Retina (tissue), 1 donor: ENCODE data around the gene MRPL38.

ENCODE experiments used
- DNase-seq: peaks from one replicate; pipeline ENCODE4 v3.0.0-alpha.2; 2016

Gene MRPL38

DNA sequence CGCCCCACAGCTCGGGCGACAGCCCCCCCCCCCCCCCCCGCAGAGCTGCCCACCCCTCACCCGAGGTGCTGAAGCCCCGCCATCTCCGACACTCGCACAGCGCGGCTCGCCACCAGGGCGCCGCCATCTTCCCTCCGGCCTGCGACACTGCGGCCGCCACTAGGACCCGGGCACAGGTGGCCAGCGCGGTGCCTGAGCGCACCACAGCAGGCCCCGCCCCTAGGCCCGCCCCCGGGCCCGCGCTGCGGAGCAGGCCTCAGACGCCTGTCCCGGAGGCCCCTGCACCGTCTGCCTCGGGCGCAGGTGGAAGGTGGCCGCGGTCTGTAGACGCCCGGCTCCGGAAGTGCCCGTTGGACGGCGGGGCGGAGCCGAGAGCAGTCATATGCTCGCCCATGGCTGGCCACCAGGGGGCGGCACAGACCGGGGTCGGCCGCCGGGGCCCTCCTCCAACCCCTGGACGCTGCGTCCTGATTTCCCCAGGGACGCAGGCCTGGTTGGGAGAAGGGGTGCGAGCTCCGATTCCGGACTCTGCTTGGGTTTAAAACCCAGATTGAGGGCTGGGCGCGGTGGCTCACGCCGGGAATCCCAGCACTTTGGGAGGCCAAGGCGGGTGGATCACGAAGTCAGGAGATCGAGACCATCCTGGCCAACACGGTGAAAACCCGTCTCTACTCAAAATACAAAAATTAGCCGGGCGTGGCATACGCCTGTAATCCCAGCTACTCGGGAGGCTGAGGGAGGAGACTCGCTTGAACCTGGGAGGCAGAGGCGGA lies at the start of gene MRPL38:
Gene MRPL38 (minus strand): TSS at position 136 of the 773 bp plus-strand sequence. CDS start 9 bp downstream, at position 127.
- DNase-seq, result peak; percentile 98

DNA sequence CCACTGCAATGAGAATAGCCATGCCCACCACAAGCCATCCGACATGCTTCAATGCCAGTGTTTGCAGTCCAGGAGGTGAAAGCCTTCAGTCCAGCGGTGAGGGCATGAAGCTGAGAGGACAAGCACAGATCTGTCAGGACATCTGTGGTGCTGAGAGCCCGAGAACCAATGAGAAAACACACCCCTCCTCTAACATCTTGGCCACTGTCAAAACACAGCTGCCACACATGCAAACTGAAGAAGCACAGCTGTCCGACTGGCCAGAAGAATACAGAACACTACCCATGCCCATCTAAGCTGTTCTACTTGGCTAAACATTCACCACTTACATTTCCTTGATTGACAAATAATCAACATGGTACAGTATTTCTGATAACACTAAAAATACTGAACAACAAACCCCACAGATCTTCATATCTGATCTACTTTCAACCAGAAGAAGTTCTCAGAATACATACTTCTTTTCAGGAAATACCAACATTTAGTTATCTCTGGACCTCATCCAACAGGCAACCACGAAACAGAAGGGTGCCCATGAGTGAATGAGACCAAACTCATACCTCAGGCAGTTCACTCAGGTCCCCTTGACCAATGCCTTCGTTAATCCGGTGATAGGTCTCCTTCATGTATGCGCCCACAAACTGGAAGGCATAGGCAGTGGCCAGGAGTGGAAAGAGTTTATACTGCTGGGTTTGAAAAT lies 46.3 kb upstream of the MRPL38 start:
- no peak for DNase-seq

DNA sequence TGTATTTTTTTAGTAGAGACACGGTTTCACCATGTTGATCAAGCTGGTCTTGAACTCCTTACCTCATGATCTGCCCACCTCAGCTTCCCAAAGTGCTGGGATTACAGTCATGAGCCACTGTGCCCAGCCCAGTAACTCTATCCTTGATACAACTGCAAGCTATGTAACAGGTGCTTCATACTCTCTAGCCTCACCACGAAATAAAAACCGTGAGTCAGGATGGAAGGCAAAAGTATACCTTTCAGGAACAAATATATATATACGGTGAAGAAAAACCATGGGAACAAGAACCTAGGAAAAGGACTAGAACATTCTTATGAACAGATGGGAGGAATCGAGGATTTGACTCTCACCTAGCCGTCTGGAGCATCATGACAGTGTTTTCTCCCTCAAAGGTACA lies 45.7 kb upstream of the MRPL38 start:
- no peak for DNase-seq

DNA sequence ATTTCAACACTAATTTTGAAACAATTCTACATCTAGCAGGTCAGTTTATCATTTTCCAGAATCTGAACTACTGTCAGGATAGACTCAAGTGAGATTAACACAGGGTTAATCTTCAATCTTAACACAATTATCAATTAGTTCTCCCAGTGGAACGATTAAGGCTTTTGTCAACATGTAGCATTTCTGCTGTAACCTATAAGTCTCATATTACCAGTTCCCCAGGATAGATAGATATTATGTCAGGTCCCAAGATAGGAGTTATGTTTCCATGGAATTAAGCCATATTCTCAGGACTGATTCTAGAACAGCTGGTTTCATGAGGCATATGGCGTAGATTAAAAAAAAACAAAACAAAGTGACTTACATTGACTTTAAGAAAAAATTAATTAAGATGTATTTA lies 40.5 kb upstream of the MRPL38 start:
- DNase-seq, result no peak

DNA sequence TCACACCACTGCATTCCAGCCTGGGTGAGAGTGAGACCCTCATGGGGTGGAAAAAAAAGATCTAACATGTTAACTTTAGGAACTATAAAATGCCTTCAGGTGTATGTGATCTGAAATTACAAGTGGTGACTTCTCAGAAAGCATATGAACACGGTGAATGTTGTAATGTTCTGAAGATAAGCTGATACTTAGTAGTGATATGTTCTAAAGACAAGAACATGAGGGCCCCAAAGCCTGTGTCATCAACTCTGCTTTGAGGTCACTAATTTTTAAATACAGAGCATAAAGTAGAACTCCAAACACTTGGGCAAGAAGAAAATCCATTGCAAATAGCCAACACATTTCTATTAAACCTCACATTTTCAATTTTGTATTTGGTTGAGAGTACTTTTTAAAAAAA lies 38.8 kb upstream of the MRPL38 start:
- DNase-seq, result no peak

DNA sequence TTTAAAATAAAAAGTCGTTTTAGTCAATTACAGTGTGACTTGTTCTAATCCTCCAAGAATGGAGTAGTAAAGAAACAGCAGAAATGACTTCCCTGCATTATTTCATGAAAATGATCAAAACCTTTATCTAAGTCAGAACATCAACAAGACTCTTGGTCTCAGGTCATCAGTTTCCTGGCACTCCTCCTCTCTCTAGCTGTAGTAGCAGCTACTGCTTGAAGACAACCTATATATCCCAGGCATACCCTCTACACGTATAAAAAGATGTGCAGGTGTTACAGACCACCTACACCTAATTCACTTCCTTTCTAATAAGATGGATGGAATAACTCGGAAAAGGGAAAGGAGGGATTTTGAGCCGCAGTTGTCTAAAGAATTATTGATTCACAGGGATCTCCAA lies 37.8 kb upstream of the MRPL38 start:
- no peak for DNase-seq

DNA sequence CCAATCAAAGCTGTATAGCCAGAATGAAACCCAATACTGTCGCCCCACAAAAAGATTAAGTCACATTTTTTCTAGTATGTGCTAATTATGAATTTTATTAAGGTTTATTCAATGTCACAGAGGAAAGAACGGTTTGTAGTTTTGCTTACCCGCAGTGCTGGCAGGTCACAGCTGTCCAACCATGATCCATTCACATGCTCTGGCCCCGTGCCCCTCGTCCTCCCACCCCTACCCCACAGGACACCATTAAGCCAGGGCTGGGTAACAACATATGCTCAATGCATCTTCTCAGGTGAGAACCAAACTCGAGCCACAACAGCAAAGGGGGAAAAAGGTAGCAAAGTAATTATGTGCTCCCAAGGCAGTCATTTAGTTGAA lies 36.7 kb upstream of the MRPL38 start:
- DNase-seq, result no peak

DNA sequence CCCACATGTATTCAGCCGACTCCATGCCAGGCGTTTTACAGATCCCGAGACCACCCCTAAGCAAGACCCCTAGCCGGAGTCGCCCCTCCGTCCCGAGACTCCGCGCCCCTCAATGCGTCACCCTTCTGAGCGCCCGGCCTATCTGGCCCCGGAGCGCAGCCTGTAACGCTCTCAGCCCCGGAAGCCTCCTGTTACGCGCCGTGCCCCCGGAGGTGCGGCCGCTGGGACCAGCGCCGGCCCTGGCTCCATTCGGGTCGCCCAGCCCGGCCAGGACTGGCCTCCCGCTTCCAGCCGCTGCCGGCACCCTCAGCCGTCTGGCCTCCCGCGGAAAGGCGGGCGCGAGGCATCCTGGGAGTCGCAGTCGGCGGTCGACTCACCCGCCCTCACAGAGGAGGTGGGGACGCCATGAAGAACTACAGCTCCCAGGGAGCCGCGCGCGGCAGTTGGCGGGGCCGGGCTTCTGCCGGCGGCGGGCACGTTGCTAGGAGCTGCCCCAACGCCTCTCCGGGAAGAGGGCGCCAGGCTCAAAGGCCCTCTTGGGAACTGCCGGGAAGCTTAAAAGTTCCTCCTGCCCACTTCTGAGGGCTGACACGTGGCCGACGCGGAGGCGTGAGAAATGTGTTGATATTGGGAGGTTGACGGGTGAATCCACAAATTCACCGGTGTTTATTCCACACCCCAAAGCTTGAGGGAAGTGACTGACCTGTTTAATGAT lies 36.2 kb upstream of the MRPL38 start, which contains the start of gene FBF1:
Gene FBF1 (minus strand): TSS at position 316 of the 715 bp plus-strand sequence. CDS start 2,893 bp downstream, outside the sequence.
- DNase-seq, result peak; percentile 97

DNA sequence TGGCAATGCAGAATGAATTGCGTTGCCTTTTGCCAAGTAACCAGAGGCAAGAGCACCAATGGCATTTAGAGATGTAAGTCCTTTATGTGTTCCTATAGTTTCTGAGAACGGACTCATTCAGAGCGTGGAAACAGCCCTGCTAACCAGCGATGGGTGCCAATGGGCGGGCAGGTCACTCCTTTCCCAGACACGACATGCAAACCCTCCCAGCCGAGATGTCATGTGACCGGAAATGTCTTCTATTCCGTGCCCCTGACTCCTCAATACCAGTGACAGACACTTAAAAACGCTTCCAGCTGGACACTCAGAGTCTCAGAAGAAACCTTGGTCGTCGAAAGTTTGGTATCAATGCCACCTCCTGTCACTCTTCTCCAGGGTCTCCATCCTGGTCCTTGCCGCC lies 33.0 kb upstream of the MRPL38 start:
- no peak for DNase-seq

DNA sequence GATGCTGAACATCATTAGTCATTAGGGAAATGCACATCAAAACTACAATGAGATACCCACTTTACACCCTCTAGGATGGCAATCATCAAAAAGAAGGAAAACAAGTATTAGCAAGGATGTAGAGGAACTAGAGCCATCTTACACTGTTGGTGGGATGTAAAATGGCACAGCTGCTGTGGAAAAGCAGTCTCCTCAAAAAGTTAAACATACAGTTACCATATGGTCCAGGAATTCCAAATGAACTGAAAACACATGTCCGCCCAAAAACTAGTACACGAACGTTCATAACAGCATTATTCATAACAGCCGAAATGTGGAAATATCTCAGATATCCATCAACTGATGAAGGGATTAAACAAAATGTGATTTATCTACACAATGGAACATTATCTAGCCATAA lies 29.1 kb upstream of the MRPL38 start:
- DNase-seq, result no peak

DNA sequence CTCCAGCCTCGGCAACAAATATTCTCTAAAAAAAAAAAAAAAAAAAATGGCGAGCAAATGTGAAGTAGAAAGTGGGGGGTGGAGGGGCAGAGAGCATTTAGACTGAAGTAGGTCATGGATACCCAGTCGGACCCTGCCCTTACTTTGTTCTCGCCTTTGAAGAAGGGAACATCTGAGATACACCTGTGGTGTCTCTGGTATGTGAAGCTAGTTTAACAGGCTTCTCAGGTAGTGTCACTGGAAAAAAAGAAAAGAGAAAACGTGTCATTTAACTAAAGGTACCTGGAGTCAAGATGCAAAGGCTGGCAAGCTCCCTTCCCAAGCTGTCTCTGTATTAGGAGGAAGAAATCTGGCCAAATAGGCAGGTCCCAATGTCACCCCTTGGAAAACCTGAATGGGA lies 28.2 kb upstream of the MRPL38 start:
- DNase-seq, result no peak

DNA sequence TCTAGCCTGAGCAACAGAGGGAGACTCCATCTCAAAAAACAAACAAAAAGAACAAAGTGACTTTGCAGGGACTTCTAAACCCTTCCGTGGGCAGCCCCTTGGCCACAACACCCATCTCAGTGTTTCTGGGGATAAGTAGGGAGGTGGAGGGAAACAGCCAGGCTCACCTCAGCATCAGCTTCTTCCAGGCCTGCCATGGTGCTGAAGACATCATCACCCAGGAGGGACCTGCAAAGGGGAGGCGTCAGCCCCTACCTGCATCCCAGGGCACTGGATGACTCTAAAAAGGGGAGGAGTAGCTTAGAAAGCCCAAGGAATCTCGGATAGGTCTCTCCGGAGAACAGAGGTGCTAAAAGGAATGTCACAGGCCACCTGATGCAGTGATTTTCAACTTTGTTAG lies 26.4 kb upstream of the MRPL38 start:
- no peak for DNase-seq

DNA sequence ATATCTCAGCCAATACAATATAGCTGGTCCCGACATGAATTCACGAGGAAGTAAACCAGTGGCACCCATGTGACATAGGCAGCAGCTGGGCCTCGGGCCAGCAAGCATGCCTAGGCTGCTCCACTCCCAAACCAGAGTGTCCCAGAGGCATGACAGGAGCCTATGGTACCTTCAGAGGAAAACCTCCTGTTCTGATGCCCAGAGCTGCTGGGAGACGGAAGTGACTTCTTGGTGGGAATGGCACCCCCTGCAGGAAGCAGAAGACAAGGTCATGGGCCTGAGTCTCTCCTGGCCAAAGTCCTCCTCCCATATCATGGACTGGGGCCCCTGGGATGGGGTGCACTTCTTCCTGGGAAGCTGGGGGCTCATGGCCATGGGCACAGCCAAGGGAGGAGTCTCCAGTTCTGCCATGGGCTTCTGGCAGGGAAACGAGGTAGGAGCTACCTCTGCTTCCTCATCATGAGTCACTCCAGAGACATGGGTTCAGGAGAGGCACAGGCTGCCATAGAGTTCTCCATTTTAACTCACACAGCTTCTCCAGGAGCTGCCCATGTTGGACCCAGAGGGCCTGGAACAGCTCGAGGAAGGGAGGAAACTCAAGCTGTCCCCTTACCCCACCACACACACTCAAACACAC lies 22.7 kb upstream of the MRPL38 start:
- DNase-seq, result no peak

DNA sequence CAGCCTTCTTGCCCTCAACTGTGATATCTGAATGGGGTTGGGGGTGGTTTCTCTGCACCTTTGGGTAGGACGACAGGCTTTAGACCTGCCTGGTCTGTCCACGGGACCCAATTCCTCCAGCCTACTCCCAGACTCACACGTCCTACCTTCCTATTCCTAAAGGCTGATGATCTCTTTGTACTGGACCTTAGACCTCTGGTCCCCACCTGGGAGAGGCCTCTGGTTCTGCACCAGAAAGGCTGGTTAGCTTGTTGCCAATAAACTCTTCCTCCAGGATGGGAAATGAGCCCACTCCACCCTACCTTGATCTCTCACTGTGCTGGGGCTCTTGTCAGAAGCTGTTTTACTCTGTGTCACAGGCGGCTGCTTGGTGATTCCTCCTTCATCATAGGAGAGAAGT lies 21.8 kb upstream of the MRPL38 start:
- DNase-seq, result no peak

DNA sequence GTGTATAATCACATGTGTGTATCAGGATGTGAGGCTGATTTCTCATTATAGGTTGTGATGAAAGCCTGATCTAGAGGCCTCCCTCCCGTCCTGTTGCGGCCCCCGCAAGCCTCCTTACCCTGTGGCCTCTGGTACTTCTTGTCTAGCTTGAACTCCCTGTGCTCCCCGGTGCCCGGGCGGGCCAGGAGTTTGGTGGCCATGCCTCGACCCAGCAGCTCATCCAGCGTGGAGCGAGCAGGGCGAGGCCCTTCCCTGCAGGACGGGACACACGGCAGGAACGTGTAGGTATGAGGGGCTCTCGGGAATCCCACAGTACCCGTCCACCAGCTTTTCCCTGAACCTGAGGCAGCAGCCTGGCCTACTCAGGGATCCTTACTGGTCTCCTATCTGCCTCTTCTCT lies 21.2 kb upstream of the MRPL38 start:
- no peak for DNase-seq

DNA sequence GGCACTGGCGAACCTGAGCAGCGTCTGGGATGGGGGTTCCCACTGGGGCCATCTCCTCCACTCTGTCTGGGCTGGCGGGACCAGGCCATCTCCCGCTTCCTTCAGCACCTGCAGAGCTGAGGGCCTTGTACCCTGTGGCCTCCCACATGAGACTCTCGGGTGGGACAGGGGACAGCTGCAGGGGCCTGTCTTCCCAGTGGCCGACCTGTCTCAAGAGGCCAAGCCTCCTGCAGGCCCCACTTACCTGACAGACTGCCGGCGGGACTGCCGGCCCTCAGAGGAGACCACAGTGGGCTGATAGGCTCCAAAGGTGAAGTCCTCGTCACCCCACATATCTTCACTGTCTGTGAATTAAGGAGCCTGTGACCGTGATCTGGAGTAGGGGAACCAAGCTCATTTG lies 20.4 kb upstream of the MRPL38 start:
- no peak for DNase-seq

DNA sequence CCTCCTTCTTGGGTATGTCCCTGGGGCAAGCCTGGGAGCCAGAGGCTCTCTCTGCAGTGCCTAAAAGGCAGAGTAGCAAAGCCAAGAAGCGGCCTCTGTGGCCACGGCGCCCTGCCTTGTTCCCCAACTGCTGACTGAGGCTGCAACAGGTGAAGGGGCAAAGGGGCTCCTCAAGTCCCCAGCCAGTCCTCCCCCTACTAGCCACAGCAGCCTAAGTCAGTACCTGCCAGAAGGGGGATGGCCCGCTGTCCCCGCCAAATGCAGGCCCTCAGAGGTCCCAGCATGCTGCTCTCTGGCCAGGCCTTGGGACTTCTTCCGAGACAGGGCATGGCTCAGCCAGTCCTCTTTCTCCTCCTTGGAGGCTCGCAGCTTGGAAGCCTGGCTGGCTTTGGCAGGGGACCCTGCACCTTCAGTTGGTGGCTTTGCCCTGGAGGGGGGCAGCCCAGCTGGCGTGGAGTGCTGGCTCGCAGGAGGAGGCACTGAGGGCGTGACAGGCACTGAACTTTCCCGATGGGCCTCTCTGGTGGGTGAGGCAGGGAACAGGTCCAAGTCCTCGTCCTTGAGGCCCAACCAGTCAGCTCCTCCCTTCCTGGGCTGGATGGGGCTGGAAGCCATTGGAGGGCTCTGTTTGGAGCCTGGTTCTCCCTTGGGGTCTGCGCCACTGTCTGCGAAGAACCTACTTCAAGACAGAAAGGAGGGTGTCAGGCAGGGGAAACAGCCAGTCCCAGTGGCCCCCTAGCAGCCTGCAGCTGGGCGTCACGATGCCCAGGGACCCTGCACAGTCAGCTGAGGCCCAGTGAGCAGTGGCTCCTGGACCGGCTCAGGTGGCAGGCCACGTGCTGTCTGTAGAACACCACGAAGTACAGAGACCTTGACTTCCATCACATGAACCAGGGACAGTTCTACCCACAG lies 18.5 kb upstream of the MRPL38 start:
- DNase-seq, result no peak

DNA sequence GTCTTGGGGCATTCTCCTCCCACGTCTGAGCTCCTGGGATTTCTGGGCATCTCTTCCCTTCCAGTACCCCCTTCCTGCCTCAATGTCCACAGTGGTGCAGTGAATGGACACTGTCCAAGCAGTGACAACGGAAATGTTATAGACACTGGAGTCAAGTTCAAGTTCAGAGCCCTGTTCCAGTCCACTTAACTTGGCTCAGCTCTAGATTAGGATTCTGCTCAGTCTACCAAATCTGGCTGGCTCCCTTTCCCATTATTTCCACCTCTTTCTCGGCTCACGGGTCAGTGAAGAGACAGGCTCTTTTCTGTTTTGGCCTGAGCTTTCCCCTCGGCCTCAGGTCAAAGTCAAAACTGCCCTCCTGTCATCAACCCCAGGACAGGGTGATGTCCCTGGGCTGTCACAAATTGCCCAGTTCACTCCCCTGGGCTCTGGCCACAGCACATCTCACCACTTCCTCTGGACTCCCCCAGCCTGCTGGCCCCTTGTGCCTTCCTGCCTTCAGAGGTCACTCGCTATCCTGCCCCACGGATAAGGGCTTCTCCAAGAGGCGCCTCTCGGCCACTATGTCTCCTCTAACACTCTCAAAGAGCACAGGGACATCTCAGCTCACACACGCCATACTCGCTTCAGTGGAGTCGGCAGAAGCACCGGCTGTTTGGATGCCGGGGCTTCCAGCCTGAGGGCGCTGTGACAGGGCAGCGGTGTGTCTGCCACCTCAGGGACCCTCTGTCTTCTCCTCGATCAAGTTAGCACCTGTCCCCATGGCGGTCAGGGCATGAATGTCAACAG lies 17.7 kb upstream of the MRPL38 start:
- DNase-seq, result no peak

DNA sequence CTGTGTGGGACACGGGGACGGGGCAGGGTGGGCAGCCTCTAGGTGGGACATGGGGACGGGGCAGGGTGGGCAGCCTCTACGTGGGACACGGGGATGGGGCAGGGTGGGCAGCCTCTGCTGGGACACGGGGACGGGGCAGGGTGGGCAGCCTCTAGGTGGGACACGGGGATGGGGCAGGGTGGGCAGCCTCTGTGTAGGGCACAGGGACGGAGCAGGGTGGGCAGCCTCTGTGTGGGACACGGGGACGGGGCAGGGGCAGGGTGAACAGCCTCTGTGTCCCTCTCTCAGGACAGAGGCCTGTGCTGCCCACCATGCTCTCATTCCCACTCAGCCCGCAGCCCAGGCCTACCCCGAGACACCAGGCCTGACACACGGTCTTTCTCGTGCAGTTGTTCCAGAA lies 16.9 kb upstream of the MRPL38 start:
- DNase-seq, result no peak

DNA sequence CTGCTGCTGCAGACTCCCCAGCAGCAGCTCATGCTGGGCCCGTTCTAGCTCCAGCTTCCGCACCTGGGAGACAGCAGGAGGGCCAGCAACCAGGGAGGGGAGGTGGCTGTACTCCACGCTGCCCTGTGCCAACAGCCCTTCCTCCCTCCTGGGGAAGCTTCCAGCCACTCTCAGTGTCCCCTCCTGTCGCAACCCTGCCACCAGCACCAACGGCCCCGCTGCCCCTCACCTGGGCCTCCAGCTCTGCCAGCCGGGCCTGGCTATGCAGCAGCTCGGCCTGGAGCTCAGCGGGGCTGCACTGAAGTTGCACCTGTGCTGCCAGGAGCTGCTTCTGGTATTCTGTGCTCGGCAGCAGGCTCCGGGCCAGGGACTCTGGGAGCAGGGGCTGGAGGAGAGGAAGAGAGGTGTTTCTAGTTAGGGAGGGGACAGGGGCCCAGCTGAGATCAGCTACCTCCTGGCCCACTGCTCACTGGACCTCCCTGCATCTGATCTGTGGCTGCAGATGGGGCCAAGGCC lies 15.4 kb upstream of the MRPL38 start:
- DNase-seq, result no peak

DNA sequence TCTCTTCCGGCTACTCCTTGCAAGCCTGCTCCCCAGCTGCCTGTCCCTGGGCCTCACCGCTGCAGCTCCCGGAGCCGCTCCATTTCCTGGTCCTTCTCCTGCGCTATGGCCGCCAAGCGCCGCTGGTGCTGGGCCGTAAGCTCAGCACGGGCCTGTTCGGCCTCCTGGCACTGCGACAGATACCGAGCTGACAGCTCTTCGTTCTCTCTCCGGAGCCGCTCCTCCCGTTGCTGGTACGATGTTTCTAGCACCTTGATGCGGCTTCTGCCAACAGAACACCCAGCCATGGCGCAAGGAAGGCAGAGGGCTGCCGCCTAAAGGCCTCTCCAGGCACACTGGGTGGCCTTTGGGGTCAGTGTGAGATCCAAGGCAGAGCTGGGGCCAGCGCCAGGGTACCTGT lies 14.9 kb upstream of the MRPL38 start:
- DNase-seq, result no peak
